A673 (cell line): ENCODE measurements around the gene JSRP1. TPM values are rescaled to one million over a fixed set of nuclear protein-coding genes. Genes with fewer than 3 reads are reported as not detected.

ENCODE experiments used
- BruUV-seq: library from RNA; stranded (reverse); fragments of 400-500 nt; replicated peaks from 2 replicates; lab custom pipeline; 2021; lab: Mats Ljungman, UMichigan
- CTCF ChIA-PET: fragments of 300-600 bp; sonication (Branson Sonifier 250); formaldehyde crosslinking; loops from one replicate; lab custom pipeline; 2022; ENCODE audit warnings: antibody characterized with exemption; lab: Charles Lee
- POLR2A ChIA-PET: fragments of 300-600 bp; sonication (Branson Sonifier 250); formaldehyde crosslinking; loops from one replicate; lab custom pipeline; 2022; ENCODE audit warnings: antibody characterized with exemption; ENCODE audit not compliant: low non-redundant PET; lab: Charles Lee
- DNase-seq: peaks from one replicate; pipeline ENCODE4 v3.0.0-alpha.2; 2015; ENCODE audit warnings: low spot score
- H3K27ac ChIP-seq: fragments of 200-600 bp; sonication (generic); 2 replicates; pipeline ENCODE4 v1.5.1; 2016; ENCODE audit warnings: mixed run types, low read depth, mild to moderate bottlenecking, mixed read lengths, antibody characterized with exemption, low read length; ENCODE audit not compliant: poor library complexity, severe bottlenecking
- H3K27me3 ChIP-seq: fragments of 200-600 bp; sonication (generic); replicated peaks from 2 replicates; pipeline ENCODE4 v1.6.1; 2017; ENCODE audit warnings: mixed run types, low read depth, mild to moderate bottlenecking, mixed read lengths, antibody characterized with exemption, low read length; ENCODE audit not compliant: insufficient read depth, poor library complexity
- H3K36me3 ChIP-seq: fragments of 200-600 bp; sonication (generic); 2 replicates; pipeline ENCODE4 v1.6.1; 2016; ENCODE audit warnings: mixed run types, mild to moderate bottlenecking, mixed read lengths, antibody characterized with exemption, low read length; ENCODE audit not compliant: insufficient read depth, poor library complexity, severe bottlenecking
- H3K4me1 ChIP-seq: fragments of 200-600 bp; sonication (generic); 2 replicates; pipeline ENCODE4 v1.6.1; 2017; ENCODE audit warnings: mixed run types, mild to moderate bottlenecking, mixed read lengths, antibody characterized with exemption, low read length; ENCODE audit not compliant: insufficient read depth, poor library complexity, severe bottlenecking
- H3K4me3 ChIP-seq: fragments of 200-600 bp; sonication (generic); 2 replicates; pipeline ENCODE4 v1.5.1; 2016; ENCODE audit warnings: low read depth, mixed run types, mild to moderate bottlenecking, mixed read lengths, low read length; ENCODE audit not compliant: poor library complexity, severe bottlenecking
- H3K9me3 ChIP-seq: fragments of 200-600 bp; sonication (generic); 2 replicates; pipeline ENCODE4 v1.6.1; 2016; ENCODE audit warnings: mixed run types, low read depth, mild to moderate bottlenecking, mixed read lengths, antibody characterized with exemption, low read length; ENCODE audit not compliant: poor library complexity, severe bottlenecking
- CTCF ChIP-seq: fragments of 300-800, 200-600 bp; sonication (generic); conservative IDR thresholded peaks from 2 replicates; pipeline ENCODE4 v1.5.1; 2017; ENCODE audit warnings: low read depth, mild to moderate bottlenecking, antibody characterized with exemption, low read length, moderate library complexity, mixed read lengths
- EZH2 ChIP-seq: fragments of 200-600 bp; sonication (generic); IDR thresholded peaks from 2 replicates; pipeline ENCODE4 v1.6.1; 2017; ENCODE audit warnings: borderline replicate concordance, low read depth, mild to moderate bottlenecking, mixed read lengths, antibody characterized with exemption, low read length; ENCODE audit not compliant: poor library complexity, severe bottlenecking
- intact Hi-C: fragments of 100-400 bp; cut with micrococcal nuclease; formaldehyde crosslinking; loops from one replicate; pipeline ENCODE4 v1.10.0; 2022; ENCODE audit not compliant: unreplicated experiment
- total RNA-seq: library from RNA; stranded (reverse); gene quantifications from 2 replicates; pipeline ENCODE4 v1.2.3, GENCODE V29; 2021

The JSRP1 gene
- total RNA-seq, 1 experiment from 2014 or later, result 0.73 TPM

GRCh38 chr19:2234996-2235380 lies 21.2 kb downstream of the JSRP1 start:
- Histone ChIP-seq H3K27ac (peak overlapping the region; percentile 88), H3K27me3 (no peaks in the 10 kb centered on the region), H3K4me1 (peaks cover 27% of the 10 kb centered on the region), H3K9me3 (no peaks in the 10 kb centered on the region), H3K4me3 (peak overlapping the region; percentile 96), H3K36me3 (peaks cover 52% of the 10 kb centered on the region)
- intact Hi-C loops, result loop anchor here (5.0 kb wide), 1 partner anchor 402 kb away; no protein-coding TSS in a partner anchor
- BruUV-seq, result TSS peak; percentile 47
- TF ChIP-seq EZH2 (no peak), CTCF (no peak)
- CTCF ChIA-PET, result no interaction called here
- no peak for DNase-seq
- POLR2A ChIA-PET, result no interaction called here

- intact Hi-C loops, result no loop called here
Measured at GRCh38 chr19:2233601-2234280, 22.5 kb downstream of the JSRP1 start.

More at GRCh38 chr19:2233601-2234280, 22.5 kb downstream of the JSRP1 start:
- no peaks in the 10 kb centered on the region for H3K9me3 ChIP-seq
- no TSS peak for BruUV-seq
- peaks cover 17% of the 10 kb centered on the region for H3K4me1 ChIP-seq
- H3K27ac ChIP-seq, result no peak overlapping the region
- no peak for DNase-seq
- H3K36me3 ChIP-seq, result peaks cover 63% of the 10 kb centered on the region
- no peaks in the 10 kb centered on the region for H3K27me3 ChIP-seq
- TF ChIP-seq CTCF (no peak), EZH2 (no peak)
- CTCF ChIA-PET, result no interaction called here
- H3K4me3 ChIP-seq, result no peak overlapping the region
- POLR2A ChIA-PET, result no interaction called here
